ENCODE measurements around the gene RNASE13. TPM values are rescaled to one million over a fixed set of nuclear protein-coding genes. Genes with fewer than 3 reads are reported as not detected.

RNASE13 gene
- total RNA-seq, 1 experiment from 2014 or later: not detected

DNA sequence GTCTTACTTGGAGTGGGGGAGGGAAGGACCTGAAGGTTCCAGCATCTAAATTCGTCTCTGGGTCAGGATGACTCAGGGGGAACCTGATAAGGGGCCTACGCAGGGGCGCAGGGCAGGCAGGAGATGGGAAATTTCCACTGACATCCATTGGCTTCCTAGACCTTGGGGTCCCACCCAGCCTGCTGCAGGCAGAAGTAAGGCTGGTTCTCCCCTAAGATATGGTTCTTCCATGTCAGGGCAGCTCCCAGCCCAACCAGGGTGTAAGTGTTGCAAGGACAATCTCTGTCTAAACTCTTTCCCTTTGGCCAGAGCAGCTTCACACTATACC is 7.7 kb downstream of the RNASE13 start:
- Histone ChIP-seq H2BK5ac (ENCODE audit: insufficient read length, low read length) (no peak overlapping the region), H3K14ac (ENCODE audit: insufficient read depth, low read length) (no peak overlapping the region), H2BK15ac (ENCODE audit: low read depth, low read length) (no peak overlapping the region), H3K27me3 (ENCODE audit: insufficient read depth, low read length) (peaks cover 8% of the 10 kb centered on the region; the same call in 1 of the 2 replicates), H2BK120ac (ENCODE audit: low read depth, low read length, poor library complexity, severe bottlenecking) (no peak overlapping the region), H3K23me2 (ENCODE audit: insufficient read length, low read depth, low read length, poor library complexity, severe bottlenecking) (peaks cover 12% of the 10 kb centered on the region), H2BK20ac (ENCODE audit: low read depth, low read length, poor library complexity, severe bottlenecking) (no peak overlapping the region), H2AK5ac (ENCODE audit: insufficient read length, low read length) (no peak overlapping the region), H3K79me1 (ENCODE audit: insufficient read depth, low read depth, low read length, poor library complexity, severe bottlenecking) (no peaks in the 10 kb centered on the region), H3K9me3 (ENCODE audit: control insufficient read depth, low read depth, low read length) (no peaks in the 10 kb centered on the region), H3K18ac (ENCODE audit: insufficient read length, low read depth, low read length) (no peak overlapping the region), H4K5ac (ENCODE audit: insufficient read length, low read depth, low read length) (no peak overlapping the region), H4K8ac (replicated peaks; ENCODE audit: insufficient read length, low read depth, low read length) (no peak overlapping the region), H3K56ac (ENCODE audit: insufficient read length, low read depth, low read length) (no peak overlapping the region), H3T11ph (ENCODE audit: low read length) (no peak overlapping the region), H3K23ac (ENCODE audit: insufficient read length, low read depth, low read length) (no peak overlapping the region), H4K20me1 (ENCODE audit: control insufficient read depth, insufficient read depth, insufficient read length) (no peaks in the 10 kb centered on the region), H3K27ac (ENCODE audit: insufficient read length, low read depth, low read length) (no peak overlapping the region), H3K4ac (ENCODE audit: low read depth, low read length) (no peak overlapping the region), H3K4me2 (ENCODE audit: insufficient read depth, insufficient read length, low read length) (no peak overlapping the region), H4K91ac (ENCODE audit: insufficient read length, low read depth, low read length) (no peak overlapping the region), H2BK12ac (ENCODE audit: insufficient read length, low read depth, low read length) (no peak overlapping the region), H3K4me1 (ENCODE audit: insufficient read depth, low read length) (peaks cover 4% of the 10 kb centered on the region; the same call in 1 of the 2 replicates), H3K9ac (ENCODE audit: extremely low read depth, insufficient read length, low read length) (no peak overlapping the region), H3K79me2 (ENCODE audit: insufficient read depth, low read length) (no peaks in the 10 kb centered on the region), H2AFZ (ENCODE audit: low read length) (no peak overlapping the region)
- Mint-ChIP-seq H3K9me3 (no peaks in the 10 kb centered on the region), H3K27ac (no peak overlapping the region; a peak in 2 of 7 replicates), H3K27me3 (ENCODE audit: low read depth) (peaks cover 63% of the 10 kb centered on the region), H3K4me1 (peaks cover 35 to 40% of the 10 kb centered on the region in 2 experiments), H3K4me3 (peak overlapping the region; percentile 25 to 68; a peak in 4 of 5 replicates), H3K36me3 (ENCODE audit: insufficient read depth in 1 of 3, low read depth in 3 of 3) (peaks cover 0 to 2% (median 1%) of the 10 kb centered on the region in 3 experiments; a peak in 1 of 7 replicates)
- DNase-seq: no peak
- WGBS (ENCODE audit: extremely low coverage, insufficient read length, low lambda C conversion rate): no CpG with 5 or more reads among the region's 3 CpGs
- TF ChIP-seq CTCF (conservative IDR thresholded peaks at IDR 0.05): no peak
